Activated CD8-positive, alpha-beta memory T cell treated with anti-CD3 and anti-CD28 coated beads, Interleukin-2, amount 50 U/mL, for 24 hours (primary cell): ENCODE data around the gene CEBPE.

Experiments used
- DNase-seq: peaks from one replicate; pipeline ENCODE4 v3.0.0-alpha.2; 2020; ENCODE audit errors: extremely low read depth

CEBPE gene

GRCh38 chr14:23118506-23119362 lies at the start of gene CEBPE:
Gene CEBPE, minus strand, starts transcription at chr14:23119255. Its CDS starts 164 bp downstream, at chr14:23119091.
- no peak for DNase-seq

GRCh38 chr14:23168246-23168645 lies 49.2 kb upstream of the CEBPE start:
- DNase-seq: no peak

DNA sequence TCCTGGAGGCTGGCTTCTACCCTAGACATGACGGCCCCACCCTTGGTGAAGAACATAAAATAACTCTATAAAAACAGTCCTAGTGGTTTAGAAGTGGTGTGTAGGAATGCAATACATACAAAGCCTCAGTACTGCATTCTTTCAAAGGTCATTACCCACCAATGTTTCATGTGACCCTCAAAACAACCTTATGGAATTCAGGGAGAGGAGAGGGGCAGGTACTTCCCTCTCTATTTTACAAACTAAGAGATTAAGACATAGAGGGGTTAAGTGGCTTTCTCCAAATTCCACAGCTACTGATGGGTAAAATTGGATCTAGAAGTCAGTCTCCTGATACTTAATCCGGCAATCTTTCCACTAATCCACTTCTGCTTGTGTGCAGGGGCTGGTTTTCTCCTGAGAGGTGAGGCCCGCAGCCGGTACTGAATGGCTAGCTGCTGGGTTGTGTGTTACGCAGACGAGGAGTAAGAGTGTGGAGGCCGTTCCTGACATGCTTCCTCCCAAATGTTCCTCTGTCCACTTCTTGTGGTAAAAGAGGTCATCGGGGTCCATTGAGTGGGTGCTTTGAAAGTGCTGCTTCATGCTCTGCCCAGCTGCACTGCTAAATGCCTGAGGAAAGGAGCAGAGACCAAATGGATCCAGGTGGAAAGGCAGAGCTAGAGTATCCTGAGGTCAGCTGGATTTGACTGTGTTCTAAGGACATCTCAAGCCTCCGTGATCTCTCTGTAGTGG lies 48.2 kb upstream of the CEBPE start:
- no peak for DNase-seq

- no peak for DNase-seq
Observed at GRCh38 chr14:23164949-23165348, 45.9 kb upstream of the CEBPE start.

DNA sequence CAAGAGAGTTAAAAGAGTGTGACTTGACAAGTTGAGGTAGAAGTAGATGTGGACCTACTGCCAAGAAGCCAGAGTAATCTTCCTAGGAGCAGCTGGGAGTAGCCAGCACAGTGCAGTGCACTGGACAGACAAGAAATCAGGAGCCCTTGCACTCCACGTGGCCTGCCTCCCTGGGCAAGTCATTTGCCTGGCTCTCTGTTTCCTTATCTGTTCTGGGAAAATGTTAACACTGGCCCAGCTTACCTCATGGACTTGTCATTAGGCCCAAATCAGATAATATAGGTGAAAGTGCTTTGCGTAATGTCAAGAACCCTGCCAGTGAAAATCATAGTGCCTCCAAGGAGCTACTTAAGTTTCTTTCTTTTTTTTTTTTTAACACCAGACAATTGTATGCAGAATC lies 45.2 kb upstream of the CEBPE start:
- DNase-seq: no peak

DNA sequence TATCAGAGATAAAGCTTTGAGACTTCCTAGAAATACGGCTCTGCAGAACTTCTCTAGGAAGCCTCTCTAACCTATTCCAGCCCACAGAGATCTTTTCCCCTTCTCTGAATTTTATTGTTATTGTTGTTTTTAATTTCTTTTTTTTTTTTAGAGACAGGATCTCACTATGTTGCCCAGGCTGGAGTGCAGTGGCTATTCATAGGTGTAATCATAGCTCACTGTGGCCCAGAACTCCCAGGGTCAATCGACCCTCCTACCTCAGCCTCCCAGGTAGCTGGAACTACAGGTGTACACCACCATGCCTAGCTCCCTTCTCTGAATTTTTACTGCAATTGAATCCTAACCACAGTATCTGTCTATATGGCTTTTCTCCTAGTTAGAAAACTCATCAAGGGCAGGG lies 44.8 kb upstream of the CEBPE start:
- no peak for DNase-seq

- no peak for DNase-seq
Observed at GRCh38 chr14:23162800-23163199, 43.7 kb upstream of the CEBPE start.

GRCh38 chr14:23162005-23162404 lies 43.0 kb upstream of the CEBPE start:
- DNase-seq: no peak

- DNase-seq: no peak
Observed at GRCh38 chr14:23160924-23161522, 42.0 kb upstream of the CEBPE start.

GRCh38 chr14:23159532-23159931 lies 40.5 kb upstream of the CEBPE start:
- DNase-seq: no peak

DNA sequence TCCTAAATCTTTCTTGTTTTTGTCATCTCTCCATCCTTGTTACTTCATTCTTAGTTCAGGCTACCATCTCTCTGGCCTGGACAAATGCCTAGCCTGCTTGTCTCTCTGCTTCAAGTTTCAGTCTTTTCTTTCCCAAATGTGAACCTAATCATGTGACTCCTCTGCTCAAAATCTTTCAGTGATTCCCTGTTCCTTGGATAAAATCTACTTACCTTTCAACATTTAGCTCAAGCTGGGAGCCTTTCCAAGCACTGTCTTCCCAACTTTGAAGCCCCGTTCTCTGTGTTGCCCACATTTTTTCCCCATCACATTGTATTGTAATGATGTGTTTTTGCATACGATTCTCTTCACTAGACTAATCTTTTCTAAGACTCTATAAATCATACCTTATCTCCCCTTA lies 39.7 kb upstream of the CEBPE start:
- DNase-seq: no peak

DNA sequence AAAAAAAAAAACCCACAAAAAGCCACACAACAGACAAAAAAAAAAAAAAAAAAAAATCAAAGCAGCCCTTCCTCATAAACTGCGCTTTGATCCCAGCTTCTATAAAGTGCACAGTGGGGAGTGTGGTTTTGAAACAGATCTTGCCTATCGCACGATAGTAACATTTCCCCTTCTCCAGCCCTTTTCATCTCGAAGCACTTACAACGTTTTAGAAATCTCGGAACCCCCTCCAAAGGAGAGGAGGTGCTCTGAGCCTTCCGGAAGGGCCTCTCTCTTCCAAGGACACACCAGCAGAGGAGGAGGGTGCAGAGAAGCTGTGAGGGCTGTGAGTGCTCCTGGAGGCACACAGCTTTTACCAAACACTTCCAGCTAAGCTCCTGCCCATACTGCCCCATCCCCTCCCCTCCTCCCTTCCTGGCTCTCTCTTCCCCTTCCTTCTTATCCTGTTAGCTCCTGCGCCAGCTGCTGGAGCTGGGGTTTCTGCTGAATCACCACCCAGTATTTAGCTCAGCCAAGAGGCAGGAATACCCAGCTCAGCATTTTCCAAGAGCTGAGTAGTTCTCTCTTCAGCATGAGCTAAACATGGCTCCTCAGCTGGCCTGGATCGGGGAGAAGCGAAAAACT lies 36.0 kb upstream of the CEBPE start:
- no peak for DNase-seq

DNA sequence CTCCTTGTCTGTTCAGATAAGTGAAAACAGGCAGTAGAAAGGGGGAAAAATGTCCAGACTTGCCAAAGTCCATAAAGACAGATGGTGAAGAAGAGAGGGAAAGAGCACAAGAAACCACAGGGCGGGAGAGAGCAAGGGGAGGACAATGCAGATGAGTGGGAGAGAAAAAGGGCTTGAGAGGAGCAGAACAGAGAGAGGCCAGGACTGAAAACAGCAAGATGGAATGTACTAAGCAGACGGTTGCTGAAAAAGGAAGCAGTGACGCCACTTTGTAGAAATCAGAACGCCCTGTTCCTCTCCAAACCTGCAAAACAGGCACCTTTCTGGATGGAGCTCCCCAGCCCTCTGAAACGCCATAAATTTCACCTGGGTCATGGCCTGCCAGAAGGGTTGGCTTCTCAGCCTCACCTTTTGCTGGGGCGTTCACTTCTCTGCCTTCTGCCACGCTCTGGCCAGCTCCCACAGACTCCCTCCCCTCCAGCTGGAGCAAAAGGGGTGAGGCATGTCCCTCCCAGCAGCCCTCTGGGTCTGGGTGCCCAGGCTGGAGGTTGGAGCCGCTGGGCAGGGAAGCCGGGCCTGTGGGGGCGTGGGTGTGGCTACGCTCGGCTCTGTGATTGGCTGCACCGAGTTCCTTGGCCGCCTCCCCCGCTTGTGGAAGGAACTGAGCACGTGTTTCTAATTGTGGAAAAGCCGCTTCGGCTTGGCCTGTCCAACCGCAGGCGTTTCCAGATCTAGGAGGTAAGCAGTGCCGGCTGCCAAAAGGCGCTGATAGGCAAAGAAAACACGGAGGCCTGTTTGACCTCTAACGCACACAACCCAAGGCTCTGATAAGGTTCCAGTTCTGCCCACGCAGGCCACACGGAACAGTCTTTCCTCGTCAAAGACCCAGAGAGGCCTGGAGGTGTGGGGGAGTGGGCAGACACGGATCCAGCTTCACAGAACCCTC lies 35.1 kb upstream of the CEBPE start:
- no peak for DNase-seq

DNA sequence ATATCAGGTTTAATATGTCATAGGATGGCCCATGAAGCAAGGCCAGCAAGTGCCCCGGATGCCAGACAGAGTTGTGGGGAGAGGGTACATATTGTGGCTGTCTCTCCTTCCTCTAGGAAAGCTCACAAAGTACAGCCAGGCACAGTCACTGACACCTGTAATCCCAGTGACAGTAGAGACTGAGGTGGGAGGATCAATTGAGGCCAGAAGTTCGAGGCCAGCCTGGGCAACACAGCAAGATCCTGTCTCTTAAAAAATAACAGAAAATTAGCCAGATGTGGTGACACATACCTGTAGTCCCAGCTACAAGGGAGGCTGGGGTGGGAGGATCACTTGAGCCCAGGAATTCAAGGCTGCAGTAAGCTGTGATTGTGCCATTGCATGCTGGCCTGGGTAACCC lies 32.3 kb upstream of the CEBPE start:
- DNase-seq: no peak

GRCh38 chr14:23149745-23150144 lies 30.7 kb upstream of the CEBPE start:
- no peak for DNase-seq

GRCh38 chr14:23148591-23149249 lies 29.7 kb upstream of the CEBPE start:
- DNase-seq: no peak

- DNase-seq: no peak
Observed at GRCh38 chr14:23147676-23148075, 28.6 kb upstream of the CEBPE start.

DNA sequence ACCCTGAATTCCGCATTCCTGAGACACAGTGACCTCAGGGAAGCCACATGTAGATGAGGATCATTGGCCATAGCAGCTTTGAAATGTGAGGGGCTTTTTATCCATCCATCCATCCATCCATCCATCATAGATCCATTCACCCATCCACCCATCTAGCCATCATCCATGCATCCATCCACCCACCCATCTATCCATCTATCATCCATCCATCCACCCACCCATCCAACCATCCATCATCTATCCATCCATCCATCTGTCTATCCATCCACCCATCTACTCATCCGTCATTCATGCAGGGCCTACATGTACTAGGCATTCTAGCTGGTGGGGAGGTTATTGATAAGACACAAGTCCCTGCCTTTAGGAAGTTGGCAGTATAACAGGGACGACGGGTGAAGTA lies 27.9 kb upstream of the CEBPE start:
- DNase-seq: no peak

GRCh38 chr14:23146351-23146910 lies 27.4 kb upstream of the CEBPE start:
- no peak for DNase-seq

GRCh38 chr14:23145794-23146350 lies 26.8 kb upstream of the CEBPE start:
- no peak for DNase-seq
